Prostate gland (tissue), 2 donors: ENCODE results near the gene CDR2L.

Source experiments
- POLR2A ChIP-seq: fragments of 450-650 bp; IDR thresholded peaks from one replicate; pipeline ENCODE4 v1.6.1; 2016; ENCODE audit warnings: antibody characterized with exemption, mild to moderate bottlenecking
- POLR2AphosphoS5 ChIP-seq: sonication (generic); formaldehyde crosslinking; IDR thresholded peaks from one replicate; pipeline ENCODE4 v1.6.1; 2017; ENCODE audit warnings: antibody characterized with exemption
- TF ChIP-seq, protein P1 (sequence below), 4 experiments: fragments of 200-600 bp in 2 of 4; fragments of 450-650 bp in 2 of 4; sonication (generic) in 2 of 4; IDR thresholded peaks; 1 replicate in 3 of 4; 2 replicates in 1 of 4; pipeline ENCODE4 v1.5.1; 2016 to 2019; ENCODE audit warnings: antibody characterized with exemption in 4 of 4, mild to moderate bottlenecking in 2 of 4, moderate library complexity in 2 of 4

DNA sequence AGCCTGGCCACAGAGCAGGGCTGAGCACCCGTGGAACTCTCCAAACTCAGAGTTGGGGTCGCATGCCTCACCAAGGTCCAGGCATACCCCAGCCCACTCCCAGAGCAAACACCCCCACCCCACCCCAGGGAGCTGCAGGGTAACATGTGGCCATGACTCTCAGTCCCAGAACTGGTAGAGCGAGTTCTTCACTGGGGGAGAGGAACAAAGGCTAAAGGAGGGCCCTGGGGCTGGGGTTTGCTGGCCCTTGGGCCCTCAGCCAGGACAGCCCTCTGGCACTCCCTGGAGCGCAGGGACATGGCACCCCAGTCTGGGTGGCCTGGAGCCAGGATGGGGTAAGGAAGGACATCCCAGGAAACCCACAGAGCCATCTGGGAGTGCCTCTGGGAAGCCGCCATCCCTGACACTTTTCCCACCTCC is 19.1 kb upstream of the CDR2L start:
- TF ChIP-seq, protein P1, sequence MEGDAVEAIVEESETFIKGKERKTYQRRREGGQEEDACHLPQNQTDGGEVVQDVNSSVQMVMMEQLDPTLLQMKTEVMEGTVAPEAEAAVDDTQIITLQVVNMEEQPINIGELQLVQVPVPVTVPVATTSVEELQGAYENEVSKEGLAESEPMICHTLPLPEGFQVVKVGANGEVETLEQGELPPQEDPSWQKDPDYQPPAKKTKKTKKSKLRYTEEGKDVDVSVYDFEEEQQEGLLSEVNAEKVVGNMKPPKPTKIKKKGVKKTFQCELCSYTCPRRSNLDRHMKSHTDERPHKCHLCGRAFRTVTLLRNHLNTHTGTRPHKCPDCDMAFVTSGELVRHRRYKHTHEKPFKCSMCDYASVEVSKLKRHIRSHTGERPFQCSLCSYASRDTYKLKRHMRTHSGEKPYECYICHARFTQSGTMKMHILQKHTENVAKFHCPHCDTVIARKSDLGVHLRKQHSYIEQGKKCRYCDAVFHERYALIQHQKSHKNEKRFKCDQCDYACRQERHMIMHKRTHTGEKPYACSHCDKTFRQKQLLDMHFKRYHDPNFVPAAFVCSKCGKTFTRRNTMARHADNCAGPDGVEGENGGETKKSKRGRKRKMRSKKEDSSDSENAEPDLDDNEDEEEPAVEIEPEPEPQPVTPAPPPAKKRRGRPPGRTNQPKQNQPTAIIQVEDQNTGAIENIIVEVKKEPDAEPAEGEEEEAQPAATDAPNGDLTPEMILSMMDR (IDR thresholded peaks at IDR 0.05): no peak
- TF ChIP-seq POLR2AphosphoS5 (peak; percentile 41), POLR2A (no peak)
